IMR-90 (cell line): ENCODE data around the gene RSF1. TPM values are rescaled to one million over a fixed set of nuclear protein-coding genes. Genes with fewer than 3 reads are reported as not detected.

Experiments used
- ATAC-seq: fragments of 200-7000 bp; cut with Tn5 transposase; 2 replicates; pipeline ENCODE4 v1.9.1; 2020; ENCODE audit warnings: low read depth, mild to moderate bottlenecking, moderate library complexity
- BruUV-seq: library from RNA; stranded (reverse); fragments of 400-500 nt; replicated peaks from 2 replicates; lab custom pipeline; 2021; lab: Mats Ljungman, UMichigan
- CTCF ChIA-PET: fragments of 300-600 bp; formaldehyde crosslinking; extraction: SDS; loops from one replicate; lab custom pipeline; 2021; ENCODE audit warnings: antibody characterized with exemption; lab: Yijun Ruan, JAX
- POLR2A ChIA-PET: fragments of 300-600 bp; sonication (Branson Sonifier 250); formaldehyde crosslinking; loops from one replicate; lab custom pipeline; 2022; ENCODE audit warnings: antibody characterized with exemption; ENCODE audit not compliant: unreplicated experiment; lab: Charles Lee
- DNase-seq: peaks from one replicate; pipeline ENCODE4 v3.0.0; 2013
- H2AFZ ChIP-seq: replicated peaks from 2 replicates; pipeline ENCODE3; 2013; ENCODE audit warnings: low read length, mild to moderate bottlenecking; ENCODE audit not compliant: poor library complexity
- H2AK5ac ChIP-seq: 2 replicates; pipeline ENCODE4 v1.6.1; 2013; ENCODE audit warnings: low read depth, low read length, inconsistent platforms
- H2AK9ac ChIP-seq: replicated peaks from 2 replicates; pipeline ENCODE3; 2013; ENCODE audit warnings: mild to moderate bottlenecking, low read depth, low read length, moderate library complexity; ENCODE audit not compliant: poor library complexity
- H2BK120ac ChIP-seq: 2 replicates; pipeline ENCODE4 v1.6.1; 2013; ENCODE audit warnings: low read depth, low read length, inconsistent platforms
- H2BK15ac ChIP-seq: 3 replicates; pipeline ENCODE4 v1.6.1; 2013; ENCODE audit warnings: low read depth, low read length, inconsistent platforms
- H2BK20ac ChIP-seq: 2 replicates; pipeline ENCODE4 v1.6.1; 2013; ENCODE audit warnings: low read depth, mild to moderate bottlenecking, inconsistent platforms, low read length, moderate library complexity
- H2BK5ac ChIP-seq: 2 replicates; pipeline ENCODE4 v1.6.1; 2013; ENCODE audit warnings: mild to moderate bottlenecking, low read depth, low read length, inconsistent platforms; ENCODE audit not compliant: poor library complexity, severe bottlenecking
- H3K14ac ChIP-seq: replicated peaks from 2 replicates; pipeline ENCODE4 v1.6.1; 2013; ENCODE audit warnings: low read depth, low read length, inconsistent platforms
- H3K18ac ChIP-seq: 2 replicates; pipeline ENCODE4 v1.6.1; 2013; ENCODE audit warnings: low read depth, low read length, control low read depth
- H3K23ac ChIP-seq: 2 replicates; pipeline ENCODE4 v1.6.1; 2013; ENCODE audit warnings: low read depth, low read length, inconsistent platforms
- H3K27ac ChIP-seq: 2 replicates; pipeline ENCODE4 v1.5.1; 2013; ENCODE audit warnings: mild to moderate bottlenecking, control low read depth, low read length; ENCODE audit not compliant: insufficient read depth
- H3K27me3 ChIP-seq: 2 replicates; pipeline ENCODE4 v1.6.1; 2013; ENCODE audit warnings: low read length; ENCODE audit not compliant: control insufficient read depth, insufficient read depth
- H3K36me3 ChIP-seq: 2 replicates; pipeline ENCODE4 v1.6.1; 2013; ENCODE audit warnings: low read length, mixed read lengths; ENCODE audit not compliant: control insufficient read depth, insufficient read depth
- H3K4ac ChIP-seq: 2 replicates; pipeline ENCODE4 v1.6.1; 2013; ENCODE audit warnings: low read depth, low read length, inconsistent platforms
- H3K4me1 ChIP-seq: 2 replicates; pipeline ENCODE4 v1.6.1; 2013; ENCODE audit warnings: low read length, mixed read lengths; ENCODE audit not compliant: control insufficient read depth, insufficient read depth
- H3K4me2 ChIP-seq: 2 replicates; pipeline ENCODE4 v1.6.1; 2013; ENCODE audit warnings: low read depth, mild to moderate bottlenecking, control low read depth, low read length, moderate library complexity
- H3K4me3 ChIP-seq: 2 replicates; pipeline ENCODE4 v1.5.1; 2013; ENCODE audit warnings: low read depth, mild to moderate bottlenecking, control low read depth, low read length, moderate library complexity; ENCODE audit not compliant: insufficient read depth
- H3K56ac ChIP-seq: 2 replicates; pipeline ENCODE4 v1.6.1; 2013; ENCODE audit warnings: low read length, inconsistent platforms; ENCODE audit not compliant: insufficient read depth; ENCODE audit errors: extremely low read depth
- H3K79me1 ChIP-seq, 2 experiments: 2 replicates each; pipeline ENCODE4 v1.6.1; 2013; ENCODE audit warnings: low read length in 2 of 2, inconsistent platforms in 1 of 2, low read depth in 1 of 2
- H3K9ac ChIP-seq: 2 replicates; pipeline ENCODE4 v1.6.1; 2013; ENCODE audit warnings: low read depth, low read length, control low read depth
- H3K9me1 ChIP-seq: 2 replicates; pipeline ENCODE4 v1.6.1; 2013; ENCODE audit warnings: low read length, inconsistent platforms; ENCODE audit not compliant: insufficient read depth
- H3K9me3 ChIP-seq: 2 replicates; pipeline ENCODE4 v1.6.1; 2013; ENCODE audit warnings: low read length; ENCODE audit not compliant: control insufficient read depth, insufficient read depth
- H4K20me1 ChIP-seq: 2 replicates; pipeline ENCODE4 v1.6.1; 2013; ENCODE audit warnings: low read length, inconsistent platforms; ENCODE audit not compliant: insufficient read depth
- H4K5ac ChIP-seq: 2 replicates; pipeline ENCODE4 v1.6.1; 2013; ENCODE audit warnings: mild to moderate bottlenecking, low read depth, low read length, control low read depth
- H4K8ac ChIP-seq, 2 experiments: 2 replicates each; pipeline ENCODE4 v1.6.1; 2013; ENCODE audit warnings: low read depth in 2 of 2, low read length in 2 of 2, control low read depth in 1 of 2, inconsistent platforms in 1 of 2
- H4K91ac ChIP-seq: 2 replicates; pipeline ENCODE4 v1.6.1; 2013; ENCODE audit warnings: low read depth, low read length, inconsistent platforms; ENCODE audit not compliant: insufficient read depth
- BHLHE40 ChIP-seq: fragments of 150-350 bp; IDR thresholded peaks from 2 replicates; pipeline ENCODE4 v1.6.1; 2016; ENCODE audit warnings: mild to moderate bottlenecking, low read depth, low read length
- CEBPB ChIP-seq: IDR thresholded peaks from 2 replicates; pipeline ENCODE4 v1.6.1; 2012; ENCODE audit warnings: low read depth, low read length, improper control_type of control experiment
- ELK1 ChIP-seq: fragments of 150-350 bp; IDR thresholded peaks from 2 replicates; pipeline ENCODE4 v1.6.1; 2016; ENCODE audit warnings: low read depth, mild to moderate bottlenecking, low read length, moderate library complexity, borderline replicate concordance
- FOS ChIP-seq: fragments of 150-350 bp; IDR thresholded peaks from 2 replicates; pipeline ENCODE4 v1.6.1; 2016; ENCODE audit warnings: low read depth, low read length
- MAZ ChIP-seq: IDR thresholded peaks from 2 replicates; pipeline ENCODE4 v1.6.1; 2012; ENCODE audit warnings: low read depth, mild to moderate bottlenecking, low read length, improper control_type of control experiment, moderate library complexity, borderline replicate concordance
- MXI1 ChIP-seq: IDR thresholded peaks from 2 replicates; pipeline ENCODE4 v1.6.1; 2012; ENCODE audit warnings: low read depth, mild to moderate bottlenecking, low read length, moderate library complexity, borderline replicate concordance
- NFE2L2 ChIP-seq: fragments of 150-350 bp; IDR thresholded peaks from 2 replicates; pipeline ENCODE4 v1.6.1; 2016; ENCODE audit warnings: low read depth, mild to moderate bottlenecking, low read length
- POLR2A ChIP-seq: IDR thresholded peaks from 2 replicates; pipeline ENCODE4 v1.6.1; 2012; ENCODE audit warnings: mild to moderate bottlenecking, low read depth, low read length
- RAD21 ChIP-seq: IDR thresholded peaks from 2 replicates; pipeline ENCODE4 v1.6.1; 2012; ENCODE audit warnings: low read length, improper control_type of control experiment
- RCOR1 ChIP-seq: IDR thresholded peaks from 2 replicates; pipeline ENCODE4 v1.6.1; 2012; ENCODE audit warnings: mild to moderate bottlenecking, low read length, improper control_type of control experiment; ENCODE audit not compliant: insufficient replicate concordance
- SMC3 ChIP-seq: fragments of 150-350 bp; IDR thresholded peaks from 2 replicates; pipeline ENCODE4 v1.6.1; 2016; ENCODE audit warnings: low read depth, mild to moderate bottlenecking, antibody characterized with exemption, low read length, moderate library complexity
- WGBS, 2 experiments: methylation state at CpG; one replicate each; pipeline versions ENCODE4 v1.1.5 to v1.1.7; 2013; ENCODE audit warnings: missing lambda C conversion rate in 2 of 2; ENCODE audit not compliant: insufficient read length in 1 of 2; ENCODE audit errors: extremely low coverage in 2 of 2; 5-methylcytosine and 5-hydroxymethylcytosine counted together
- dilution Hi-C: fragments of 300-500 bp; cut with HindIII; formaldehyde crosslinking; loops from one replicate; pipeline ENCODE4 v1.14.3; 2018; ENCODE audit warnings: low sequenced_read_pairs; ENCODE audit not compliant: unreplicated experiment
- in situ Hi-C: fragments of 300-500 bp; cut with MboI; formaldehyde crosslinking; loops from 3 replicates; pipeline ENCODE4 v1.14.3; 2019; ENCODE audit warnings: low sequenced_read_pairs, inconsistent platforms, mixed read lengths
- intact Hi-C: fragments of 100-400 bp; cut with micrococcal nuclease; formaldehyde crosslinking; loops from 2 replicates; pipeline ENCODE4 v1.10.0; 2022
- polyA plus RNA-seq, 3 experiments: library from polyadenylated mRNA; depleted of rRNA; stranded (reverse); fragments of >200 nt; gene quantifications; 2 replicates each; pipeline ENCODE4 v1.2.3, GENCODE V29; 2012; ENCODE audit warnings: low replicate concordance in 1 of 3
- total RNA-seq: library from RNA; depleted of rRNA; stranded (reverse); fragments of >200 nt; gene quantifications from 2 replicates; pipeline ENCODE4 v1.2.3, GENCODE V29; 2012
- TF ChIP-seq, protein P1 (sequence below): conservative IDR thresholded peaks from 2 replicates; pipeline ENCODE4 v1.5.1; 2012; ENCODE audit warnings: mild to moderate bottlenecking, low read depth, low read length, improper control_type of control experiment
- TF ChIP-seq, protein P2 (sequence below): fragments of 150-350 bp; IDR thresholded peaks from 2 replicates; pipeline ENCODE4 v1.6.1; 2017; ENCODE audit warnings: mild to moderate bottlenecking, antibody characterized with exemption, low read length, low read depth

RSF1 gene
- total and polyA plus RNA-seq, 2 of the 4 experiments (the other 2 are of a cell fraction) = 13.9 to 18.5 TPM

- Histone ChIP-seq H3K79me1 (peaks cover 29 to 68% of the 10 kb centered on the region in 2 experiments), H3K27me3 (no peaks in the 10 kb centered on the region), H3K36me3 (no peaks in the 10 kb centered on the region), H3K4ac (no peak overlapping the region), H3K9me3 (no peaks in the 10 kb centered on the region), H3K4me1 (no peaks in the 10 kb centered on the region), H2BK120ac (no peak overlapping the region), H4K91ac (no peak overlapping the region), H3K18ac (no peak overlapping the region), H3K4me2 (no peak overlapping the region), H3K14ac (no peak overlapping the region), H4K5ac (no peak overlapping the region), H3K23ac (no peak overlapping the region), H2AK5ac (no peak overlapping the region), H3K56ac (no peak overlapping the region), H2BK20ac (no peak overlapping the region), H2BK15ac (no peak overlapping the region), H2BK5ac (no peak overlapping the region), H2AFZ (no peak overlapping the region), H3K4me3 (no peak overlapping the region), H4K8ac (no peak overlapping the region), H3K27ac (no peak overlapping the region), H3K9me1 (peaks cover 15% of the 10 kb centered on the region), H2AK9ac (no peak overlapping the region), H4K20me1 (peaks cover 94% of the 10 kb centered on the region), H3K9ac (no peak overlapping the region)
- WGBS, 2 experiments = no CpG with 5 or more reads among the region's 3 CpGs
- DNase-seq (no peak), ATAC-seq (no peak)
- TF ChIP-seq SMC3 = no peak
- no peak for TF ChIP-seq RCOR1
- TF ChIP-seq MAZ = no peak
- no peak for TF ChIP-seq POLR2A
- no peak for TF ChIP-seq MXI1
- TF ChIP-seq FOS = no peak
- no peak for TF ChIP-seq CEBPB
- no peak for TF ChIP-seq RAD21
- TF ChIP-seq BHLHE40 = no peak
- TF ChIP-seq, protein P1, sequence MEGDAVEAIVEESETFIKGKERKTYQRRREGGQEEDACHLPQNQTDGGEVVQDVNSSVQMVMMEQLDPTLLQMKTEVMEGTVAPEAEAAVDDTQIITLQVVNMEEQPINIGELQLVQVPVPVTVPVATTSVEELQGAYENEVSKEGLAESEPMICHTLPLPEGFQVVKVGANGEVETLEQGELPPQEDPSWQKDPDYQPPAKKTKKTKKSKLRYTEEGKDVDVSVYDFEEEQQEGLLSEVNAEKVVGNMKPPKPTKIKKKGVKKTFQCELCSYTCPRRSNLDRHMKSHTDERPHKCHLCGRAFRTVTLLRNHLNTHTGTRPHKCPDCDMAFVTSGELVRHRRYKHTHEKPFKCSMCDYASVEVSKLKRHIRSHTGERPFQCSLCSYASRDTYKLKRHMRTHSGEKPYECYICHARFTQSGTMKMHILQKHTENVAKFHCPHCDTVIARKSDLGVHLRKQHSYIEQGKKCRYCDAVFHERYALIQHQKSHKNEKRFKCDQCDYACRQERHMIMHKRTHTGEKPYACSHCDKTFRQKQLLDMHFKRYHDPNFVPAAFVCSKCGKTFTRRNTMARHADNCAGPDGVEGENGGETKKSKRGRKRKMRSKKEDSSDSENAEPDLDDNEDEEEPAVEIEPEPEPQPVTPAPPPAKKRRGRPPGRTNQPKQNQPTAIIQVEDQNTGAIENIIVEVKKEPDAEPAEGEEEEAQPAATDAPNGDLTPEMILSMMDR = no peak
- no peak for TF ChIP-seq NFE2L2
- TF ChIP-seq, protein P2, sequence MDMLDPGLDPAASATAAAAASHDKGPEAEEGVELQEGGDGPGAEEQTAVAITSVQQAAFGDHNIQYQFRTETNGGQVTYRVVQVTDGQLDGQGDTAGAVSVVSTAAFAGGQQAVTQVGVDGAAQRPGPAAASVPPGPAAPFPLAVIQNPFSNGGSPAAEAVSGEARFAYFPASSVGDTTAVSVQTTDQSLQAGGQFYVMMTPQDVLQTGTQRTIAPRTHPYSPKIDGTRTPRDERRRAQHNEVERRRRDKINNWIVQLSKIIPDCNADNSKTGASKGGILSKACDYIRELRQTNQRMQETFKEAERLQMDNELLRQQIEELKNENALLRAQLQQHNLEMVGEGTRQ = no peak
- no peak for TF ChIP-seq ELK1
- dilution Hi-C loops = no loop called here
- intact Hi-C loops = no loop called here
- no TSS peak for BruUV-seq
- ChIA-PET POLR2A (no interaction called here), CTCF (interaction anchor here (0.6 kb wide), 2 partner anchors 15 to 922 kb away, joined by 3 read pairs; no protein-coding TSS in a partner anchor)
- in situ Hi-C loops = no loop called here
Observed at GRCh38 chr11:77799338-77799737, 21.2 kb downstream of the RSF1 start.
